Measurements from ENCODE around the gene ADGRD2. TPM values are rescaled to one million over a fixed set of nuclear protein-coding genes. Genes with fewer than 3 reads are reported as not detected.

Gene ADGRD2
- total RNA-seq, 1 experiment from 2014 or later = not detected

DNA sequence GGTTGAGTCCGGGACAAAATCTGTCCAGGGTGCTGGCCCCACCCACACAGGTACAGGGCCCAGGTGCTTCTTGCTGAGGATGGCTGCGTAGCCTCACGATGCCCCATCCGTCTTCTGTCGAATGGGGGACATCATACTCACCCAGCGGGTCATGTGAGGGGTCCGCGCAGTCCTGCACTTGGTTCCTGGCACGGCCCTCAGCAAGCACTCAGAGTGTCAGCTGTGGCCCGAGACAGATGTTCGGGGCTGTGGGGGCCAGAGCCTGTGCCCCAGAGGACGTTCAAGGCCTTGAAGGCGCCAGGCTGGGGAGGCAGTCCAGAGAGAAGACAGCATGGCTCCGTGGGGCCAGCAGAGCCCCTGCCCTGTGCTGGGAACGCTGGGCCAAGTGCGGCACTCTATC, 29.1 kb downstream of the ADGRD2 start:
- no peak for DNase-seq (ENCODE audit: low spot score)

DNA sequence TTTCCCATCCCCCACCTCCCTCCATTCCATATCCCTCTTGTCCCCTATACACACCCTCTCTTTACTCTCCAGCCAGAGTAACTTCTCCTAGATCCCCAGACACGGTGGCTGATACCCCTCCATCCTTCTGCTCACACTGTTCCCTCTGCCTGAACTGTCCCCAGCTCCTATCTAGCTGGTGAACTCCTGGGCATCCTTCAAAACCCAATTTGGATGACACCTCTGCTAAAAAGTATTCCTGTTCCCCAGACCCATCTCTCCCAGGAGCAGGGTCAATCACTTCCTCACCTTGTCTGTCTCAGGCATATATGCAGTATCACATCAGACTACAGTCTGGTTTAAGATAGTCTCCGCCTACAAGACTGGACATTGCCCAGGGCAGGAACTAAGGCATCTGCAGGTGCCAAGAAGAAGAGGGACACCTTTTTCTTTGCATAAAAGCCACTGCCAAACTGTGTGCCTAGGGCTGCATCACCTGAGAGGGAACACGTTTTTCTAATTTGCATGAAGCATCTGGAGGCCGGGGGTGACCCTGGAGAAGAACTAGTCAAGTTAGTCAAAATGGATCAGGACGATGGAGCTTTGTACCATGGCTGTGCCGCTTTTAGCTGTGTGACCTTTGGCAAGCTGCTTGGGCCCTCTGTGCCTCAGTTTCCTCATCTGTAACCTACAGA, 29.8 kb downstream of the ADGRD2 start:
- no peak for DNase-seq (ENCODE audit: low spot score)

DNA sequence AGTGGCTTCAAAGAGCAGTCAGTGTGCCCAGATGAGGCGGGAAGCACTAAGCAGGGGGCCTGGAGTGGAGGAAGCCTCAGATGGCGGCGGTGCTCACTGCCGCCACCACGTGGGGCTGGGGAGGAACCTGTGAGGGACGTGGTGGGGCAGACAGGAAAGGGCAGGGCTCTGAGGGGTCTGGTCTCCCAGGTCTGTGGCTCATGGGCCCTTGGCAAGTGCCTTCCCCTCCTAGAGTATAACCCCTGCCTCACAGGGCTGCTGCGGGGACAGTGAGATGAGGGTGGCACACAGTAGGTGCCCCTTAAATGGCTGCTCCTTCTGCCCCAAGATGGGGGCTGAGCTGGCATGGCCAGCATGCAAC, 30.4 kb downstream of the ADGRD2 start:
- peak; percentile 33 for DNase-seq (ENCODE audit: low spot score)

DNA sequence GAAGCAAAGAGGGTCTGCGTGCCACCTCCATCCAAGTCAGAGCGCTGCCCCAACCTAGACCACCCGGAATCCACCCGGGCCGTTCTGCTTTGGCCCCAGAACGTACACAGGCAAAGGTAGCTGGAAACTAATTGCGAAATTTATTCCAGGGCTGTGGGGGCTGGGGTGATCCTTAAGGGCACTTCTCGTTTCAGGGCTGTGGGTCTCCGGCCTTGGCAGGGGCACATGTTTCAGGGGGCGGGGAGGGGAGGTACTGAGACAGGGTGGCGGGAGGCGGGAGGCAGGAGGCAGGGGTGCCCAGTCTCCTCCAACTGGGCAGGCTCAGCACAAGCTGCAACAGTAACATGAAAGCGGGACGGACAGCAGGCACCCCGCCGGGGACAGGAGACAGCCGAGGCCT, 30.9 kb downstream of the ADGRD2 start:
- no peak for DNase-seq (ENCODE audit: low spot score)

DNA sequence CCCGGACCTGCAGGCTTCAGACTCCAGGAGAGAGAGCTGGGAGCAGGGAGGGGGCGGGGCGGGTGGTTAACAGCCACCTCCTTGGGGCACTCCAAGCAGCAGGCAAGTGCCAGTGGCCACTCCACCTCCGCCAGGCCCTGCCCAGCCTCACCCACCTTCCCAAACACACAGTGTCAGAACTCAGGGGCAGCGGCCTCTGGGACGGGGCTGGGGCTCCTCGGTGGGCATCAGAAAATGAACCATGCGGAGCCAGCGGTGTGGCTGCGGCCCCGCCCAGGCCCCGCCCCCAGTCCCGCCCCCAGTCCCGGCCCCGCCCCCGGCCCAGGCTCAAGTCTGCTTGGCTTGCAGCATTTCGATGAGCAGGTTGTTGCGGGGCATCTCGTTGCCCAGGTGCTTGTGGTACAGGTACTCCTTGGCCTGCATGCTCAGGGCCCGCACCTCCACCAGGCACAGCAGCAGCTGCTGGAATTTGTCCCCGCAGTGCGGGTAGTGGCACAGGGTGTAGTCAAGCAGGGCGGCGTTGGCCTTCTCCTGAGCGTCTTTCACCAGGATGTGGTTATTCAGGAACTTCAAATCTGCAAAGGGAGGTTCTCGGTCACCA, 32.3 kb downstream of the ADGRD2 start:
- DNase-seq (ENCODE audit: low spot score) = peak; percentile 82

DNA sequence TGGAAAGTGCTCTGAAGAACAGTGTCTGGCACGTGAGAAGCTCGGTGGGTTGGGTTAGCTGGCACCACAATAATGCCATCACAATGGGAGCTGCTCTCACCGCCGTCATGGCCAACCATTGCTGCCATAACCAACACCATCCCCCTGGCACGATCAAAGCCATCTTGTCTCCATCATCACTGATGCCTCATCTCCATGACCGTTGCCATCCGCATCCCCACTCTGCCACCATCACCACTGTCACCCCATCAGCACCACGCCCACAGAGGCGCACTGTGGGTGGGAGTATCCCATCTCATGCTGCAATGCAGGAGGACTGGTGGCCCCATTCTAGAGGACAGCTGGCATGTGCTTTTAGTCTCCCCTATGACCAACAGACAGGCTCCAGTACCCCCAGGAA, 33.2 kb downstream of the ADGRD2 start:
- DNase-seq (ENCODE audit: low spot score) = no peak

DNA sequence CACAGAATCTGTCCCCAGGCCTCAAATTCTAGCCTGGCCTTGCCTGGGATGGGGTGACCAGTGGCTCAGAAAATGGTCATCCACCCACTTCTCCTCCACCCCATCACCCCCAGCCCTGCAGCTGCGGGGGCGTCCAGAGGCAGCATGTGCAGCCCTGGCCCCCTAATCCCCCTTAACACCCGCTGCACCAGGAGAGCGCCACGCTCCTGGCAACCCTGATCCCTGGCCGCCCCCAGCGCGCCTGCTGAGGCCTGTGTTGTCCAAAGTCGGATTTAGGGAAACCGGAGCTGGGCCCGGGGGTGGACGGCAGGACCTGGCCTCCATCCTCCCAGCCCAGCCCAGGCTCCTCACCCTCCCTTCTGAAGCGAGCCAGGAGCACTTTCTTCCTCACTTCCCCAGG, 35.0 kb downstream of the ADGRD2 start:
- no peak for DNase-seq (ENCODE audit: low spot score)

DNA sequence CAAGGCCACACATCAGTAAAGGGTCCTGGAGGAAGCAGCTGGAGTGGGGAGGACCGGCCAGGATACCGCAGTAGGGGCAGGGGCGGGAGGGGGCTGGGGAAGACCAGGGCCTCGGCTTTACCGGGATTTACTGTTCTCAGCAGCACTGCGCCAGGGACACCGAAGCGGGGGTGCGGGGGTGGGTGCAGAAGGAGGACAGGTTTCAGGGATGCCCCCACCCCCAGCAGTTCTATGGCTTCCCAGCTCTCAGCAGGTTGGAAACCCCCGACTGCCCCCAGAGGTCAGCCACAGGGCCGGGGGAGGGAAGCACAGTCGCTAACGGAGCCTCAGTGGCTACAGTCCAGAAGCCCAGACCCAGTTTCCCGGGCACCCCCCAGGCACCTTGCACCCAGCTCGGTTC, 35.7 kb downstream of the ADGRD2 start:
- no peak for DNase-seq (ENCODE audit: low spot score)

DNA sequence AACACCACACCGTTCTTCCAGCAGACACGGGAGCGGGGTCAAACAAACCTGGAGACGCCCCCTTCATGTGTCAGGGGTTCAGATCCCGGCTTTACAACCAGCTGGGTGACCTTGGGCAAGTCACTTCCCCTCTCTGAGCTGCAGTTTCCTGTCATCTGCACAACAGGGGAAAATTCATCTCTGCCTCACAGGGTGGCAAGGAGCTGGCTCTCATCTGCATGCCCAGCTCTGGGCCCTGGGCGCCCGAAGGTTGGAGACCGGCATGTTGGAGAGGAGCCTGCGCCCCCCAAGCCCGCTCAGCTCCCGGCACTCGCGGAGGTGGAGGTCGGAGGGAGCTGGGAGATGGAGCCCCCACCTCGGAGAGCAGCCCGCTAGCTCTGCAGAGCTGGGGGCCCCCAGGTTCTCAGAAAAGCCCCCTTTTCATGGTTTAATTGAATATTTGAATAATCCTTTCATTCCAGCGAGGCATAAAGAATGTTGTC, 36.6 kb downstream of the ADGRD2 start:
- no peak for DNase-seq (ENCODE audit: low spot score)

DNA sequence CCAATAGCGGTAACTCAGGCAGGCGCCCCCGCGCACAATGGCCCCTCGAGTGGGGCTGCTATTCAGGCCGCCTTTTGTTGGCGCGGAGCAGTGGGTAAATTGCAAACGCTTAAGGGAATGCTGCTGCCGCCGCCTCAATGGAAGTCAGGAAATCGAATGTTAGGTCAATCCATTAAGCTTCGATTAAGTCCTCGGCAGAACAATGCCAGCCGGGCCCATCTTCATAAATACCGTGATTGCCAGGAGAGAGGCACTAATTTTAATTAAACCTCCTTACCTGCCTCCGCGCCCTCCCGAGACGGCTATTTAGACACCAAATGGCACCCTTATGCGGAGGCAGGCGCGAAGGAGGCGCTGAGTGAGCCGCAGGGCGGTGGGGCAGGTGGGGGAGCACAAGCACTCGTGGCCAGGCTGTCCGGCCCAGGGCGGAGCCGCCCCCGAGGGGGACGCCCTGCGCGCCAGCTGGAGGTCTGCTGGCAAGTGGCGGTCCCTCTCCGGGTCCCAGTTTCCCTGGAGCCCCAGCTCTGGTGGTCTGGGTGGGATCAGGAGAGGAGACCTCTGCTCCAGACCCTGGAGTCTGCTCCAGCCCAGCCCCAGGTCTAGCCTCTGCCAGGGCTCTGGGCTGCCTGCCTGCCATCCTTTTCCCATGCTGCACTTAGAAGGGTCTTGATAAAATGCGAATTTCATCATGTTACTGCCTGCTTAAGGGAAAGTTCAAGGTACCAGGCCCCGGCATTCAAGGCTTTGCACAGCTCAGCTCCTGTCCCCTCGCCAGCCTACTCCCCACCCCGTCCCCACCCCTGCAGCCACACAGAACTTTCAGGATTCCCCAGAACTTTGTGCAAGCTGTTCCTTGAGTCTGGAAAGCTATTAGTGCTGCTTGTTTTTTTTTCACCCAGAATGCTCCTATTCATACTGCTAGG, 37.3 kb downstream of the ADGRD2 start:
- no peak for DNase-seq (ENCODE audit: low spot score)

DNA sequence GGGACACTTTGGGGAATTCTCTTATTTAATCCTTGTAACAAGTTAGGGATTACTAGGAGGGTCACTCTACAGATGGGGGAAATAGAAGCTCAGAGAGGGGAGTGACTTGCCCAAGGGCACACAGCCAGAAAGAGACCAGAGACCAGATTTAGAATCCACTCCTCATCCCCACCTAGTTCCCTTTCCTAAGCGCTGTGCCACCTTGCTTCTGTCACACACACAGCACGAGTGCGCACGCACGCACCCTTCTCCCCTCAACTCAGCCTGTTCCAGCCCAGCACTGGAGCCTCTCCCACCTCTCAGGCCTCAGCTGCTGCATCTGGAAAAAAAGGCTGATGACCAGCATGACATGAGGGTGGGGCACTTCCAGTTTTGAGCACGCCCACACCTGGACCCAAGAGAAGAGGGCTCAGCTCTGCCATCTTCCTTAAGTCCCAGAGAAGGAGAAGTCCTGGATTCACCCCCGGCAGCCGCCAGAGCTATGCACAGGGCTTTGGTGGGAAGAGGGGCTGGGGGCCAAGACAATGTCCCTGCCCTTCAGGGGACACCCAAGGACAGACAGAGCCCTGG, 38.5 kb downstream of the ADGRD2 start:
- DNase-seq (ENCODE audit: low spot score) = no peak

DNA sequence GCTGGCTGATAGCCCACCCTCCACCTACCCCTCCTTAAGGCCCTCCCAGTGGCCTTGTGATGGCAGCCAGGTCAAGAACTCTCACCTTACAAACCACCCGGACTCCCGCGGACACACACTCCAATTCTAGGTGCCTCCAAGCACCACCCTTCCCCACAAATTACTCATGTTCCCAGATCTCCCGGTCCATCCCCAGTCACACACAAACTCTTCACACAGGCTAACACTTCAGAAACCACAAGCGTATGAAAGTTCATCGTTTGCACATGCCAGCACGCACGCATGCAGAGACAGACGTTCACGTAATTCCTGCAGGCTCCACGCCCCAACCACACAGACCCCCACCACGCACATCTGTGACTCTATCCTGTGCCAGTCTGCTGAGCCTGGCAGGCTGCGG, 39.0 kb downstream of the ADGRD2 start:
- DNase-seq (ENCODE audit: low spot score) = no peak

DNA sequence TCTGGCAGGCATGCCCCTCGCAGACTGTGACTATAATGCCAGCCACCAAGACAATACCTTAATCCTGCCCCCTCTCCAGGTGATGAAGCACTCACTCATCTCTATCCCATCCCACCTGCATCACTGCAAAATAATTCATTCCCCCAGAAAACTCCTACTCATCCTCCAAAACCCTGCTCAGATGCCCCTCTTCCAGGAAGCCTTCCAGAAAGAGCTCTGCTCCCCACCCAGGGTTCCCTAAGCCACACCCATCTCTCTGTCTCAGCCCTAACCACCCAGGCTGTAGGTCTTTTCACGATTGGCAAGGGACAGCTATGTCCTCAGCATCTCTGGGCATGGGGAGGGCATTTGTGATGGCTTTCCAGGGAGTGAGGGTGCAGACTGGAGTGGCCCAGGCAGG, 39.8 kb downstream of the ADGRD2 start:
- no peak for DNase-seq (ENCODE audit: low spot score)

DNA sequence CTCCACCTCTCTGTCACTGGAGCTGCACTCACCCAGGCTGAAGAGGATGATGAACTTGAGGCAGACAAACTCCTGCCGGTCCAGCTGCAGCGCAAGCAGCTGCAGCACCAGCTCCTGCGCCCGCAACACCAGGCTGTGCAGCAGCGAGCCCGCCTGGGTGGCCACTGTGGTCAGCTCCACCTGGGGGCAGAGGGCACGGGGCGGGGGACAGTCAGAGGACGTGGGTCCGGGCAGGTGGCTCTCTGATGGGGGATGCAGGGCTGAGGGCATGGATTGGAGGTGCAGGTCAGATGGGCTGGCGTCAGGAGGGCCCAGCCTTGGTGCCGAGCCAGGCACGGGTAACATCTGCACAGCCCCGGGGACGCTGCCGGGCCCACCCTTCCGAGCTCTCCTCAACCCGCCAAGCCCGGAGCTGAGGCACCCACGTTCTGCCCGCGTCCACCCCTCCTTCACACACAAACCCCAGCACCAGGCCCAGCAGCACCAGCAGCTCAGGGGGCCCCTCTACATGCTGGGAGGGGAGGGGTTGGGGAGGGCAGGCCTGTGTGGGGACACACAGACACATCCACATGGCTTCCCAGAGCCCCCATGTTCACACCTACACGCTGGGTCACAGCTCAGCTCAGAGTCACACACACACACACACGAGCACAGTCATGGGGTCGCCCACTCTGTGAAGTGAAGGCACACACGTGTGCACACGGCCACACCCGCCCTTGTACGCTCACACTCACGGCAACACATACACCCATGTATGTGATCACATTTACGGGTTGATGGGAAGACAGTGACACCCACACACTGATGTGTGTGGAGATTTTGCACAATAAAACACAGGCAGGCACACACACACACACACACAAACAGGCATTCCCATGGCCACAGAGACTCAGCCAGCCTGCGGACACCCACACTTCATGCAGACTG, 41.1 kb downstream of the ADGRD2 start:
- no peak for DNase-seq (ENCODE audit: low spot score)

DNA sequence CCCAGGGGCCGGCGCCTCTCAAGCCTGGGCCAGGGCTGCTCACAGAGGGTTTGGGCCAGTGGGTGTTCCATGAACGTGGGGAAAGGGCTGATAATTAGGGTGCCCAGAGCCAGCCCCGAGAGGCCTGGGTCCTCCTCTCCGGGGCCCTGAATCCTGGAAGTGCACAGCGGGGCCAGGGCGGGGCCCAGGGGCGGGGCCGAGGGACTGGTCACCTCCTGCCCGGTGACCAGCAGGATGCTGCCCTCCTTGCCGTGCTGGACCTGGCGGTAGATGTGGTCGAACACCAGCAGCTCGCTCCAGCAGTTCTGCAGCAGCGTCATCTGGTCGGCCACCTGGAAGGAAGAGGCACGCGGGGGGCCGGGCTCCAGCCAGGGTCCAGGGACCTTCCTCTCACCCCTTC, 42.6 kb downstream of the ADGRD2 start:
- no peak for DNase-seq (ENCODE audit: low spot score)

DNA sequence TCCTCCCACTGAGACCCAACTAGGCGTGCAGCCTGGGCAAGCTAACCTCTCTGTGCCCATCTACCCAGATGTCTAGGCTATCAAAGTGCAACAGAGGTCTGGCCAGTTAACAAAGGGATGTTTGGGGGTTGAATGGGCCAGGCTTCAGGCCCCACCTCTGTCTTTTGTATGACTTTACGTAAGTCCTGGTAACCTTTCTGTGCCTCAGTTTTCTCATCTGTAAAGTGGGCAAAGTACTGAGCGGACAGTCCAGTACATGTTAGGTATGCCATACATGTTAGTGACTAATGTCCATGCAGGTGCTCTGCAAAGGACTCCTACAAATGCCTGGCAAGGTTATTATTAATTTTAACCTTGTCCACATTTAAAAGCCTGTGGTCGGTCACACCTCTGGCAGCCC, 43.0 kb downstream of the ADGRD2 start:
- DNase-seq (ENCODE audit: low spot score) = no peak

DNA sequence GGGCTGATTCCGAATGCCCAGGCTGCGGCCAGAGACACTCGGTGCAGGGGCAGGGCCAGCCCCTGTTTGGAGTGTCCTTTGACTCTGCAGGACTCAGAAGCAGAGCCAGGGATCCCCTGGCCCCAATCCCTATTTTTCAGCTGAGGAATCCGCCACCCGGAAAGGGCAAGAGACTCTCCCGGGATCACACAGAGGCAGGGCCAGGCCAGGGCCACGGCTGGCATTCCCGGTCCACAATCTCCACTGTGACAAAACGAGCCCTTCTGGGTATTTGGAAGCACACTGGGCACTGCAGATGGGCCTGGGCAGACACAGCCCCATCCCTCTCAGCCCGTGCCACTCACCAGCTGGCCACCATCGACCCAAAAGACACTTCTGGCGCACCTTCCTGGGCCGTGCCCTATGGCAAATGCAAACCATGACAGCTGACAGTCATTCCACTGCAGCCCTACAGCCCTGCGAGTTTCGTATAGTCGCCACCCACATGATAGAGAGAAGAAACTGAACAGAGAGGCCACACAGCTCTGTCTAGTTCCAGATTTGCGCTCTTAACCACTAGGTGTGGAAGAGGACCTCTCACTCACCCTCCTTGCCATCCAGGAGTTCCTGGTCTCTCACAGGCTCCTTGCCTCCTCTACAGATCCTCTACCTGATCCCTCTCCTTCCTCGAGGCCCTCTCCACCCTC, 43.7 kb downstream of the ADGRD2 start:
- DNase-seq (ENCODE audit: low spot score) = no peak

DNA sequence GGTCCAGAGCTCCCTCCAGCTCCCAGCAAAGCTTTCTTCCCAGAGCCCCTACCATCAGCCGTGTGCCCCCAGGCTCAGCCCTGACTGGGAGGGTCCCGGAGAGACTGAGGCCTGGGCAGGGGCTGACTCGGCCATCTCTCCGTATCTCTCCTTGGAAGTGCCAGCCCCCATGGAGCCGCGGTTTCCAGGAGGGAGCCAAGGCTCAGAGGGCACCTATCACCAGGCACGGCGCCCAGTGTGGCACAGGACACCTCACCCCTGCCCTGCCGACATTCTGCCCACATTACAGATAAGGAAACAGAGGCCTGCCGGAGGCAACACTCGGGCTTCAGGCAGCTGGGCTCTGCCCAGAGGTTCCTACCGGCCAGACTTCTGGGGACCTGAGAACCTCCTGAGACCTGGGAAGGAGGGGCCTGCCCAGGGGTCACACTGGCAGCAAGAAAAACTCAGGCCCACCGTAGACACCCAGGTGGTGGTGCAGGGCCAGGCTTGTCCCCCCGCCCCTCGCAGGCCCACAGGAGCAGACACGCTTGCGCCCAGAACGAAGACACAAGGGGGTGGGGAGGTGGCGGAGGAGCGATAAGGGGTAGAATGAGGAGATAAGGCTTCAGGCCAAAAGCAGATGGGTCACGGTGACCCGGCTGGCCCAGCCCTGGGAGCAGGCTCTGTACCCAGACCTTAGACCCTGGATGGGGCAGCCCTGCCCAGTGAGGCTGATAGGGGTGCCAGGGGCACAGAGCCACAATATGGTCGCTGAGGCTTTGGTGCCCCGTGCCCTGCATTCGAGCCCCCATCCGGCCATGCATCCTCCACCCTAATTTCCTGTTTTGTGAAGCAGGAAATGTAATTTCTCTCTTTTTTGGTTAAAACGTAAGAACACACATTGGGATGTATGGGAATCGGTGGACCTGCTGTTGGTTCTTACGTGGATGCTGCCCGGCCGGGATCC, 45.1 kb downstream of the ADGRD2 start:
- no peak for DNase-seq (ENCODE audit: low spot score)

DNA sequence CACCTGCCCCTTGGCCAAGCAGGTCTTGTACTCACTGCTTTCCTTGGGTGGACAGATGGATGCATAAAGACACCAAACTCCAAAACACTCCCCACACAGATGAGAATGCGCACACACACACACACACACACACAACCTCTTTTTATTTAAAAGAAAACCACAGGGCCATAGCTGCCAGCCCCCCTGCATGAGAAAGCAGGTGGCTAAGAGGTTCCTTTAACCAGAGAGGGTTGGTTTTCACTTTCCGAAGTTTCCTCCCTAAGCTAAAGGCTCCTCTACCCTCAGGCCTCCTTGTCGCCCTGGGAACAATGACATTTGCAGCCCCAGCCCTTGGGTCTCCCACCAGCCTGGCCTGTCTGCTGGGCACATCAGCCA, 45.8 kb downstream of the ADGRD2 start:
- DNase-seq (ENCODE audit: low spot score) = no peak

Measured in HT-29 (cell line).